HG02642 (cell line): ENCODE measurements around the gene ARHGEF19.

Source experiments
- ATAC-seq: cut with Tn5 transposase; IDR thresholded peaks from one replicate; pipeline ENCODE4 v1.9.1; 2021; ENCODE audit warnings: mild to moderate bottlenecking; ENCODE audit not compliant: unreplicated experiment, poor library complexity

The ARHGEF19 gene

DNA sequence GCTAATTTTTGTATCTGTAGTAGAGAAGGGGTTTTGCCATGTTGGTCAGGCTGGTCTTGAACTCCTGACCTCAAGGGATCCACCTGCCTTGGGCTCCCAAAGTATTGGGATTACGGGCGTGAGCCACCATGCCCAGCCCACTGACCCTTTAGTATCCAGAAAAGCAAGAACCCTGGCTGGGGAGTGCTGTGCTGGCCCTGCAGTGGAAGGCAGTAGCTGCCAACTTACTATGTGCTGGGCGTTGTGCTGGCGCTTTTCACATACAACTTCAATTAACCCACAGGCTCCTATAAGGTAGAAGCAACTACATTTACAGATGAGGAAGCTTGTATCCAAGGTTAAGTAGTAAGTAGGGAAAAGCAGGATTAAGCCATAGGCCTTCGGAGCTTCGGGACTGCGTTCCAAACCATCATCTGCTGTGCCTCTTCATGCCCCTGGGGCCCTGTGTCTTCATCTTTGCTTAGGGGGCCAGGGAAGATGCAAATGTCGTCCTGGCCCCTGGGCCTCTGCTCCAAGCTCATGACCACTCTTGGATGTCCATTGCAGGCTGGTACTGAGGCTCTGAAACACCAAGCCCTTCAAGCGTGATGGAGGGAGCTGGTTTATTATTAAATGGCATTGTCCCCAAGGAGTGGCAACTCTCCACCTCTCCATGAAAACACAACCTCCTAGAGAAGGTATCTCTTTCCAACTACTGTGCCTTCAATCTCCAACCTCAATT is 33.2 kb upstream of the ARHGEF19 start:
- no peak for ATAC-seq

- ATAC-seq: no peak
These were observed 32.3 kb upstream of the ARHGEF19 start for GRCh38 chr1:16244650-16245285.

- no peak for ATAC-seq
These were observed 31.6 kb upstream of the ARHGEF19 start for GRCh38 chr1:16243936-16244649.

DNA sequence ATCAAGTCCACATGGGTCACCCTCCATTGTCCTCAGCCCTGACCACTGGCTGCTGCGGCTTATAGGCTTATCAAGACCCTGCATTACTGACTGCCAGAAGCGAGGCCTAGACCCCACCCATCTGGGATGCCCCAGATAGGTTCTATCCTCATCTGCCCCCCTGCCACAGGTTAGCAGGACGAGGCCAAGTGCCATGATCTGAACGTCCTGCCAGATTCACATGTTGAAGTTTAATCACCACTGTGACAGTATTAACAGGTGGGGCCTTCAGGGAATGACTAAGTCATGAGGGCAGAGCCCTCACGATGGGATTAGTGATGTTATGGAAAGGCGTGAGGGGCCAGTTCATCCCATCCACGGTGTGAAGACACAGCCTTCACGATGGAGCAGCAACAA is 30.8 kb upstream of the ARHGEF19 start:
- ATAC-seq: no peak

DNA sequence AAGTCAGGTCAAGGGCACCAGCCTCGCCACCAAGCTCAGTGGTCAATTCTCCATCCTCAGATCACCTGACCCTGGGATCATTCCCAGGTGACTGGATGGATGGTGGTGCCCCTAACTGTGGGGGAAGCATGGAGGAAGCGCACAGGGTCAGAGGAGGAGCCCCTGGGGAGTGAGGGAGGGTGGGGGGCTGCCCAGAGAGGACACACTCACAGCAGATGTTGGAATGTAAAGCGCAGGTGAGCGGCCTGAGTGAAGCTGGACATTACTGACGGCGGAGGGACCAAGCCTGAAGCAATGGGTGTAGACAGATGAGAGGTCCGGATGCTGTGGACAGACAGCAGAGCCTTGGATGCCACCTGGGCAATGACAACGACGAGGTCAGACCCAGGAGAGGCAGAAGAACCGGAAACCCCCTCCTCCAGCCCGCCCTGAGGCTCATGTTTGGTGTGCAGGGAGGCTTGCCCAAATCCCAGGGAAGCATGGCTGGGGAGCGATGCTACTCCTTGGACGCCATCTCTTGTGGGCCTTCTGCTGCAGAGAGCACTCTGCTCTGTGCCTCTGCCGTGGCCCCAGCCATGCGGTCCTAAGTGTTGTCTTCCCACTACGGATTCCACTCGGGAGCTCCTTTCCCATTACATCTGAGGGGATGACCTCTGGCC is 30.2 kb upstream of the ARHGEF19 start:
- no peak for ATAC-seq

DNA sequence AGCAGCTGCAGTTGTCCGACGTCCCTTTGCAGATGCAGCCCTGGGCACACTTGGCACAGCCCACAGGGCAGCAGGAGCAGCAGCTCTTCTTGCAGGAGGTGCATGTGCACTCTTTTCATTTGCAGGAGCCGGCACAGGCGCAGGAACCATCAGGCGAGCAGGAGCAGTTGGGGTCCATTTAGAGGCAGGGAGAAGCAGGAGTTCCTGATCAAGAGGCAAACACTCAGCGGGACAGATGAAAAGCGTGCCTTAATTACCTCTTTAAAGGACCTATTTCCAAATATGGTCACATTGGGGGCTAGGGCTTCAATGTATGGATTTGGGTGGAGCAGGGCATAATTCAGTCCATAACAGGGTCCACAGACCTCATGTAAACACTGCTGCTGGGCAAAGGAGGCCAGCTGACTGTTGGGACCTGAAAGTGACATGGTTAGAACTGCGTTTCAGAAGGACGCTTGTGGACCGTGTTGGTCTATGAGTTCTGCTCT is 28.8 kb upstream of the ARHGEF19 start:
- no peak for ATAC-seq

- no peak for ATAC-seq
These were observed 27.6 kb upstream of the ARHGEF19 start for GRCh38 chr1:16239972-16240491.

GRCh38 chr1:16237343-16237830 is 24.9 kb upstream of the ARHGEF19 start:
- no peak for ATAC-seq

GRCh38 chr1:16236511-16237342 is 24.3 kb upstream of the ARHGEF19 start, which contains the start of gene CPLANE2:
Gene CPLANE2, minus strand, starts transcription at chr1:16237183. Its CDS starts 441 bp downstream, at chr1:16236742.
- peak; percentile 87 for ATAC-seq

- peak; percentile 40 for ATAC-seq
These were observed 23.6 kb upstream of the ARHGEF19 start for GRCh38 chr1:16235944-16236510.

GRCh38 chr1:16235347-16235746 is 22.9 kb upstream of the ARHGEF19 start:
- no peak for ATAC-seq

DNA sequence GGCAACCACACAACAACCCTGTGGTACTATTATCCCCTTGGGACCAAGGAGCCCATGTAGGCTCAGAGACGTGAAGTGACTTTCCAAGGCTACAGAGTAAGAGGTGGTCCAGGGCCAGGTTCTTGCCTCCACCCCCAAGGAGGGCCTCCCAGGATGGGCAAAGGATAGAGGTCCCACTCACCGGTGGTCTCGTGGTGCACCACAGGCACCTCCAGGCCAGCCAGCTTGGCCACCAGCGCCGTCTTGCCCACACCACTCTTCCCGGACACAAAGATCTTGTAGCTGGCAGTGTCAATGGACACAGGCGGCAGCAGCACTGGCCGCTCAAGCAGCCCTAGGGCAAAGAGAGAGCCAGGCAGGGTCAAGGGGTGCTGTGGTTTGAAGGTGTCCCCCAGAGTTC is 21.0 kb upstream of the ARHGEF19 start:
- no peak for ATAC-seq

DNA sequence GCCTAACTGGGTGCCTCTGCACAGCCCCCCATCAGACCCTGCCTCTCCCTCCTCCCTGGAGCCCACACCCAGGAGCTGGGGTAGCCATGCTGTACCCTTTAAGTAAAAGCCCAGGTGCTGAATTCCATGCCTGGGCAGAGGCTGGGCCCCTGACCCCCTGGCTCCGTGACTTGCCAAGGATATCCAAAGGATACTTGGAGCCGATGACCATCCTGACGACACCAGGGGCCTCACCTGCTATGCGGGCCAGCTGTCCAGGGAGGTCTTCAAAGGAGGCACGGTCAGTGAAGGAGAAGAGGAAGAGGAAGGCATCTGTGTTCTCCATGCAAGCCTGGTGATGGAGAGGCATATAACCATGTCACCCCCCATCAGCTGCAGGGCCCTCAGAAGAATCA is 19.9 kb upstream of the ARHGEF19 start:
- ATAC-seq: no peak

DNA sequence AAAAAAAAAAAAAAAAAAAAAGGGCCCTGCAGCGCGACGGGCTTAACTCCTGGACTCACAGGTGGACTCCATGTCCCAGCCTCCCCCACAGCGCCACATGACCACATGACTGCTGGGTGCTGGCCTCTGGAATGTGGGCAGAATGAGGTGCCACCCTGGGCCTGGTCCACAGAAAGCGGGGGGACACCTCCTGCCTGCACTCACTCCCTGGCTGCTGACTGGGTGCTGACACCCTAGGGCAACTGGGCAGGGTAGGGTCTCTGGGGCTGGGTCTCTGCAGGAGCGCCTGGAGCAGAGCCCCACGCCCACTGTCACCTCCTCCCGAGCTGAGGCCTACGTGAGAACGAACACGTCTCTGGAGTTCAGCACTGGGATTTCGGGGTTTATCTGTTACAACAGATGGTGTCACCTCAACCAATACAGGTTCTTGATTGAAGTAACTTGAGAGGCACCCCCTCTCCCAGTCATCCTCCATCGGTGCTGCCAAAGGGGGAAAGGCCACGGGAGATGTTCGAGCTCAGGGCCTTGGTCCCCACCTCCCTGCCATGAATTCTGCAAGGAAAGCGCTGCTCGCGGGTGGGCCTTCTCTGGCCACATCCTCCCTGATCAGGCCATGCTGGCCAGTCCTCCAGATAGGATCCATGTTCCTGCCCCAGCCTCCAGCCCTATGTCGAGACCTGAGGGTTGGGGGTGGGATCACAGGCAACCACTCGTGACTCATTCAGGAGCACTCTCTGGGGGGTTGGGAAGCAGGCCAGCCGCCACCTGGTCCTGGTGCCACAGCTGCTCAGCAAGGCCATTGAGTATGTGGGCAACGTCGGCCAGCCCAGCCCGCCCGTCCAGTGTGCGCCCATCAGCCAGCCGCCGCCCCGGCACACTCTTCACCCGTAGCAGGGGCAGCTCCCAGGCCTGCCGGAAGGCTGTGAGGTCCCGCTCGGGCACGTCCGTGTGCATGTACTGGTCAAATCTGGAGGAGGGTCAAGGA is 19.2 kb upstream of the ARHGEF19 start:
- ATAC-seq: no peak

DNA sequence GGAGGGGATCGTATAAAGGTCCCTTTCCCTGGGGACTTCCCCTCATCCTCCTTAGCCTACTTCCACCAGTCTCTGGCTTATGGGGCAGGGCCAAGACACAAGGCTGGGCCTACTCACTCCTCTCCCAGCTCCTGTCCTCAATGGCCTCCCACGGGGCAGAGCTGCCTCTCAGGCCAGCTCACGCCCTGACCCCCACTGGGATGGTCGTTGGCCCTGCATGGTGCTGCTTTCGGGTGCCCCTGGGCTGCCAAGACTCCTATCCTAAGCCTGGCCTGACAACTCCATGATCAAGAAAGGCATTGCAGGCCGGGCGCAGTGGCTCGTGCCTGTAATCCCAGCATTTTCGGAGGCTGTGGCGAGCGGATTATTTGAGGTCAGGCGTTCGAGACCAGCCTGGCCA is 18.3 kb upstream of the ARHGEF19 start:
- no peak for ATAC-seq

GRCh38 chr1:16229976-16230740 is 17.7 kb upstream of the ARHGEF19 start:
- ATAC-seq: no peak

GRCh38 chr1:16226490-16227179 is 14.2 kb upstream of the ARHGEF19 start:
- ATAC-seq: no peak
